ENCODE measurements around the gene IL4. TPM values are rescaled to one million over a fixed set of nuclear protein-coding genes. Genes with fewer than 3 reads are reported as not detected.

The IL4 gene
- total RNA-seq, 1 donor from 2014 or later, result not detected

GRCh38 chr5:132663771-132664695 is 9.8 kb upstream of the IL4 start:
- no peaks in the 10 kb centered on the region for H3K36me3 ChIP-seq
- no peak overlapping the region for H3K27ac ChIP-seq
- H3K4me1 ChIP-seq, result peaks cover 3% of the 10 kb centered on the region
- no peaks in the 10 kb centered on the region for H3K9me3 ChIP-seq
- no peaks in the 10 kb centered on the region for H3K27me3 ChIP-seq
- no peak for DNase-seq
- no peak for ATAC-seq
- TF ChIP-seq, protein P1, sequence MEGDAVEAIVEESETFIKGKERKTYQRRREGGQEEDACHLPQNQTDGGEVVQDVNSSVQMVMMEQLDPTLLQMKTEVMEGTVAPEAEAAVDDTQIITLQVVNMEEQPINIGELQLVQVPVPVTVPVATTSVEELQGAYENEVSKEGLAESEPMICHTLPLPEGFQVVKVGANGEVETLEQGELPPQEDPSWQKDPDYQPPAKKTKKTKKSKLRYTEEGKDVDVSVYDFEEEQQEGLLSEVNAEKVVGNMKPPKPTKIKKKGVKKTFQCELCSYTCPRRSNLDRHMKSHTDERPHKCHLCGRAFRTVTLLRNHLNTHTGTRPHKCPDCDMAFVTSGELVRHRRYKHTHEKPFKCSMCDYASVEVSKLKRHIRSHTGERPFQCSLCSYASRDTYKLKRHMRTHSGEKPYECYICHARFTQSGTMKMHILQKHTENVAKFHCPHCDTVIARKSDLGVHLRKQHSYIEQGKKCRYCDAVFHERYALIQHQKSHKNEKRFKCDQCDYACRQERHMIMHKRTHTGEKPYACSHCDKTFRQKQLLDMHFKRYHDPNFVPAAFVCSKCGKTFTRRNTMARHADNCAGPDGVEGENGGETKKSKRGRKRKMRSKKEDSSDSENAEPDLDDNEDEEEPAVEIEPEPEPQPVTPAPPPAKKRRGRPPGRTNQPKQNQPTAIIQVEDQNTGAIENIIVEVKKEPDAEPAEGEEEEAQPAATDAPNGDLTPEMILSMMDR (IDR thresholded peaks at IDR 0.05), result no peak
- no peak overlapping the region for H3K4me3 ChIP-seq
- intact Hi-C loops (cut with DNase I), result no loop called here

- no peaks in the 10 kb centered on the region for H3K9me3 ChIP-seq
- no peaks in the 10 kb centered on the region for H3K36me3 ChIP-seq
- DNase-seq (no peak), ATAC-seq (no peak)
- peaks cover 3% of the 10 kb centered on the region for H3K4me1 ChIP-seq
- H3K4me3 ChIP-seq, result no peak overlapping the region
- no peak overlapping the region for H3K27ac ChIP-seq
- TF ChIP-seq, protein P1 (IDR thresholded peaks at IDR 0.05), result no peak
- intact Hi-C loops (cut with DNase I), result no loop called here
- H3K27me3 ChIP-seq, result no peaks in the 10 kb centered on the region
These were observed 9.0 kb upstream of the IL4 start for GRCh38 chr5:132664696-132665209.

- no peak for DNase-seq
- Histone ChIP-seq H3K27ac (no peak overlapping the region), H3K4me1 (peaks cover 3% of the 10 kb centered on the region), H3K9me3 (no peaks in the 10 kb centered on the region), H3K27me3 (no peaks in the 10 kb centered on the region), H3K4me3 (no peak overlapping the region), H3K36me3 (no peaks in the 10 kb centered on the region)
- TF ChIP-seq, protein P1 (IDR thresholded peaks at IDR 0.05), result no peak
- ATAC-seq, result no peak
- intact Hi-C loops (cut with DNase I), result no loop called here
These were observed 8.2 kb upstream of the IL4 start for GRCh38 chr5:132665574-132666080.

GRCh38 chr5:132666310-132667123 is 7.3 kb upstream of the IL4 start:
- Histone ChIP-seq H3K4me3 (no peak overlapping the region), H3K27me3 (no peaks in the 10 kb centered on the region), H3K9me3 (no peaks in the 10 kb centered on the region), H3K27ac (no peak overlapping the region), H3K4me1 (peaks cover 3% of the 10 kb centered on the region), H3K36me3 (no peaks in the 10 kb centered on the region)
- ATAC-seq, result no peak
- DNase-seq, result no peak
- TF ChIP-seq, protein P1 (IDR thresholded peaks at IDR 0.05), result no peak
- intact Hi-C loops (cut with DNase I), result no loop called here

DNA sequence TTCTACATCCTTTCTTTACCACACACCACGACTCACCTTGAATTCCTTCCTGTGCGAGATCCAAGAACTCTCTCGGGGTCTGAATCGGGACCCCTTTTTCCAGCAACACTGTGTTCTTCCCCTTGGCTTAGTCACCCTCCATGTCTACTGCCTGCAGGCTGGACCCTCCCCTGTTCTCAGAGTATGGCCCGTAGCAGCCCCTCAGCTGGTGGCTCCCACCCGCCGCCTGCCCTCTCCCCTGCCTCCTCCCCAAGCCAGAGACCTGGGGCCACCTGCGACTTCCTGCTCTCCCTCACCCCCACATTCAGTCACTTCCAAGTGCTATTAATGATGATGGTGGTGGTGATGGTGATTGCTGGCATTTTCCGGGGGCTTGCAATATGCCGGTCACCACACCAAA is 6.5 kb upstream of the IL4 start:
- TF ChIP-seq, protein P1 (IDR thresholded peaks at IDR 0.05), result no peak
- intact Hi-C loops (cut with DNase I), result no loop called here
- H3K4me1 ChIP-seq, result peaks cover 3% of the 10 kb centered on the region
- H3K9me3 ChIP-seq, result no peaks in the 10 kb centered on the region
- no peak overlapping the region for H3K4me3 ChIP-seq
- ATAC-seq (no peak), DNase-seq (no peak)
- H3K27me3 ChIP-seq, result no peaks in the 10 kb centered on the region
- H3K27ac ChIP-seq, result no peak overlapping the region
- H3K36me3 ChIP-seq, result no peaks in the 10 kb centered on the region
